Sigmoid colon (tissue), 7 donors: Measurements from ENCODE around the gene FAM114A1. TPM values are rescaled to one million over a fixed set of nuclear protein-coding genes. Genes with fewer than 3 reads are reported as not detected.

Experiments used
- DNase-seq: peaks from one replicate; pipeline ENCODE4 v3.0.0-alpha.2; 2019
- H3K27ac ChIP-seq, 4 donors: fragments of 200-600 bp; sonication (generic); one replicate each; pipeline ENCODE4 v1.5.1; 2016 to 2019; ENCODE audit warnings: mild to moderate bottlenecking in 1 of 4
- H3K27me3 ChIP-seq, 3 donors: fragments of 200-600 bp; sonication (generic); one replicate each; pipeline ENCODE4 v1.5.1; 2019; ENCODE audit warnings: mild to moderate bottlenecking in 1 of 3
- H3K36me3 ChIP-seq, 4 donors: fragments of 200-600 bp; sonication (generic); one replicate each; pipeline ENCODE4 v1.5.1; 2016 to 2019
- H3K4me1 ChIP-seq, 4 donors: fragments of 200-600 bp; sonication (generic); one replicate each; pipeline ENCODE4 v1.5.1; 2017 to 2019
- H3K4me3 ChIP-seq, 4 donors: fragments of 200-600 bp; sonication (generic); one replicate each; pipeline ENCODE4 v1.5.1; 2017 to 2019; ENCODE audit warnings: mild to moderate bottlenecking in 2 of 4, moderate library complexity in 1 of 4
- H3K9me3 ChIP-seq, 4 donors: fragments of 200-600 bp in 3 of 4; sonication (generic) in 3 of 4; one replicate each; pipeline versions ENCODE4 v1.5.1 to v1.6.1; 2013 to 2019
- EP300 ChIP-seq, 4 donors: sonication (generic); formaldehyde crosslinking; IDR thresholded peaks; one replicate each; pipeline ENCODE4 v1.6.1; 2017; ENCODE audit warnings: antibody characterized with exemption in 4 of 4
- POLR2A ChIP-seq, 2 donors: fragments of 450-650 bp; IDR thresholded peaks; one replicate each; pipeline ENCODE4 v1.6.1; 2016; ENCODE audit warnings: antibody characterized with exemption in 2 of 2, mild to moderate bottlenecking in 2 of 2, moderate library complexity in 2 of 2
- POLR2AphosphoS5 ChIP-seq, 4 donors: sonication (generic); formaldehyde crosslinking; IDR thresholded peaks; one replicate each; pipeline ENCODE4 v1.6.1; 2017; ENCODE audit warnings: antibody characterized with exemption in 4 of 4
- WGBS, 2 donors: extraction: QIAGEN DNeasy Blood & Tissue Kit; methylation state at CpG; one replicate each; pipeline ENCODE4 v1.1.7; 2013; 5-methylcytosine and 5-hydroxymethylcytosine counted together
- intact Hi-C: fragments of 100-400 bp; cut with DNase I; formaldehyde crosslinking; loops from one replicate; pipeline ENCODE4 v1.15.1; 2023
- polyA plus RNA-seq, 3 donors: library from polyadenylated mRNA; stranded (reverse); fragments of 200-250 nt; gene quantifications; one replicate each; pipeline ENCODE4 v1.2.3, GENCODE V29; 2013
- total RNA-seq, 4 donors: library from RNA; depleted of rRNA; stranded (reverse); fragments of >200 nt; gene quantifications; one replicate each; pipeline ENCODE4 v1.1.0, GENCODE V29; 2016
- TF ChIP-seq, protein P1 (sequence below), 4 experiments: fragments of 450-650 bp in 3 of 4; fragments of 200-600 bp in 1 of 4; IDR thresholded peaks; one replicate each; pipeline ENCODE4 v1.5.1; 2016 to 2019; ENCODE audit warnings: antibody characterized with exemption in 4 of 4, mild to moderate bottlenecking in 3 of 4, moderate library complexity in 2 of 4
- donor health status: healthy with polysubstance abuse.
- donor health status: Bipolar disorder and iron deficiency.
- donor health status: healthy.

FAM114A1 gene
- total and polyA plus RNA-seq, 7 donors: 24.7 to 189 (median 120) TPM

DNA sequence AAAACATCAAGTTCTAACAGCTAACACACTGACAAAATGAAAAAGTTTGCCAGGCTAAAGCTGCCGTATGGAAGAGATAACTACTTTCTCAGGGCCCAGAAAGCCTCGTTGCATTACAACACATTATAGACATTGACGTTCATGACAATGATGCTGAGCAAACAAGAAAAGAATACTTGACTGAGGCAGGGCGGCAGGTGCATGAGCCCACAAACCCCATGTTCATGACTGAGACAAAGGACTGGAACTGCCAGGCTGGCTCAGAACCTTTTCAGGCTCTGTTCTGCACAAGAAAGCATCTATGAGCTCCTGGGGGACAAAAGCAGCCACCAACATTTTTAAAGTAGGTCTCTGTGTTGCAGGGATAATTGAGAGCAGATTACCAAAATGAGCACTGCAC, 24.6 kb upstream of the FAM114A1 start:
- H3K4me3 ChIP-seq: no peak overlapping the region
- H3K27me3 ChIP-seq: no peaks in the 10 kb centered on the region
- no peaks in the 10 kb centered on the region for H3K9me3 ChIP-seq
- H3K36me3 ChIP-seq: no peaks in the 10 kb centered on the region
- intact Hi-C loops: no loop called here
- H3K4me1 ChIP-seq: no peaks in the 10 kb centered on the region
- TF ChIP-seq POLR2A (IDR thresholded peaks at IDR 0.05): no peak
- no peak for TF ChIP-seq POLR2AphosphoS5 (IDR thresholded peaks at IDR 0.05)
- TF ChIP-seq, protein P1, sequence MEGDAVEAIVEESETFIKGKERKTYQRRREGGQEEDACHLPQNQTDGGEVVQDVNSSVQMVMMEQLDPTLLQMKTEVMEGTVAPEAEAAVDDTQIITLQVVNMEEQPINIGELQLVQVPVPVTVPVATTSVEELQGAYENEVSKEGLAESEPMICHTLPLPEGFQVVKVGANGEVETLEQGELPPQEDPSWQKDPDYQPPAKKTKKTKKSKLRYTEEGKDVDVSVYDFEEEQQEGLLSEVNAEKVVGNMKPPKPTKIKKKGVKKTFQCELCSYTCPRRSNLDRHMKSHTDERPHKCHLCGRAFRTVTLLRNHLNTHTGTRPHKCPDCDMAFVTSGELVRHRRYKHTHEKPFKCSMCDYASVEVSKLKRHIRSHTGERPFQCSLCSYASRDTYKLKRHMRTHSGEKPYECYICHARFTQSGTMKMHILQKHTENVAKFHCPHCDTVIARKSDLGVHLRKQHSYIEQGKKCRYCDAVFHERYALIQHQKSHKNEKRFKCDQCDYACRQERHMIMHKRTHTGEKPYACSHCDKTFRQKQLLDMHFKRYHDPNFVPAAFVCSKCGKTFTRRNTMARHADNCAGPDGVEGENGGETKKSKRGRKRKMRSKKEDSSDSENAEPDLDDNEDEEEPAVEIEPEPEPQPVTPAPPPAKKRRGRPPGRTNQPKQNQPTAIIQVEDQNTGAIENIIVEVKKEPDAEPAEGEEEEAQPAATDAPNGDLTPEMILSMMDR (IDR thresholded peaks at IDR 0.05): no peak
- 60 to 81% methylated on average over 4 of the region's 4 CpGs for WGBS, 2 donors
- H3K27ac ChIP-seq: no peak overlapping the region
- no peak for DNase-seq

DNA sequence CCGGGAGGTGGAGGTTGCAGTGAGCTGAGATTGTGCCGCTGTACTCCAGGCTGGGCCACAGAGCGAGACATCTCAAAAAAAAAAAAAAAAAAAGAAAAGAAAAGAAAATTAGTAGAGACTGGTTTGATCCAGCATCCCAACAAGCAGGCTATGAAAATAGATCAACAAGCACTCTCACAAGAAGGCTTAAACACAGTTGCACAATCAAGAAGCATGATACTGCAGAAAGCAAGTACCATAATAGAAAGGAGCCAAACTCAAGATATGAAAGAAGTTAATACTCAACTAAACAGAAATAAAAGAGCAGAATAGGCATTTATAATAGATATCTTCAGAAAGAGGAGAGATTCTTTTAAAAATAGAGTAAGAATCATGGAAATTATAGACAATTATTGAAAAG, 21.6 kb upstream of the FAM114A1 start:
- TF ChIP-seq, protein P1 (IDR thresholded peaks at IDR 0.05): no peak
- TF ChIP-seq EP300 (IDR thresholded peaks at IDR 0.05) (no peak), POLR2A (IDR thresholded peaks at IDR 0.05) (no peak), POLR2AphosphoS5 (IDR thresholded peaks at IDR 0.05) (no peak)
- intact Hi-C loops: no loop called here
- WGBS, 2 donors: 84 to 99% methylated on average over 3 of the region's 3 CpGs

DNA sequence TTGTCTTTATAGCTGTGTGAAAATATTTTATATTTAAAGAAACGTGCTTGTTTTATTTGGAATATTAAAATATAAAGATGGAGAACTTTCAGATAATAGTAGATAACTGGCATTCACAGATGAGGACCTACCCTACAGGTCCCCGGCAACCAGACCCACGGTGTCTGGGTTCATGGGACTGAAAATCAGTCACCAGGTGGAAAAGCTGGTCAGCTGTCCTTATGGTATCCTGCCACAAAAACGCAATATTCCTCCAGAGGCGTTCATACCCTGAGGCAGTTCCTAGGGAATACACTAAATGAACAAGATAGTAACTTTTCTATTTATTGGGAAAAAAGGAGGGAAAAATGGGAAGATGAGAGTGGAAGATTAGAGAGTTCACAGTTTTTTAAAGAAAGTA, 12.1 kb upstream of the FAM114A1 start:
- Histone ChIP-seq H3K4me1 (peaks cover 0 to 15% (median 5%) of the 10 kb centered on the region in 4 donors), H3K9me3 (no peaks in the 10 kb centered on the region), H3K4me3 (peak overlapping the region in 1 of 4 donors; percentile 30), H3K36me3 (no peaks in the 10 kb centered on the region), H3K27ac (peak overlapping the region in 2 of 4 donors; percentile 53 to 68), H3K27me3 (no peaks in the 10 kb centered on the region)
- TF ChIP-seq, protein P1 (IDR thresholded peaks at IDR 0.05): no peak
- TF ChIP-seq POLR2A (IDR thresholded peaks at IDR 0.05) (no peak), POLR2AphosphoS5 (IDR thresholded peaks at IDR 0.05) (no peak)
- WGBS, 2 donors: 79 to 80% methylated on average over 5 of the region's 5 CpGs
- DNase-seq: no peak
- intact Hi-C loops: no loop called here

More for the DNA sequence above, 21.6 kb upstream of the FAM114A1 start:
- Histone ChIP-seq H3K36me3 (no peaks in the 10 kb centered on the region), H3K27ac (no peak overlapping the region), H3K4me3 (no peak overlapping the region), H3K9me3 (no peaks in the 10 kb centered on the region), H3K4me1 (no peaks in the 10 kb centered on the region), H3K27me3 (no peaks in the 10 kb centered on the region)
- DNase-seq: no peak

DNA sequence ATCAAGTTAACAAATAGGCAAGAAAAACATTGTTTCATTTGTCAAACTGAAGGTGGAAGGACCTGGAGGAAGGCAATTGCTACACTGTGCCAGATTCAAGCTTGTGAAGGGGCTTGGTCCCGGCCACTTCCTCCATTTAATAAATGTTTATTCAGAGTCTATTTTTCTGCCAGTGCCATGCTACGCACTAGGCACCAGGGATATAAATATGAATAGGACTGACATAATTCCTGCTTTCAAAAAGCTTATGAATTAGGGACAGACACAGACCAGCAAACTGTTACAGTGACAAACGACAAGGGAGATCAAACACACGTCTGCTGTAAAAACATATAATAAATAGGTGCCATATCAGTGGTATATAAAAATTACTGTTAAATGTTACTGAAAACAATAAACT, 11.6 kb upstream of the FAM114A1 start:
- H3K36me3 ChIP-seq: no peaks in the 10 kb centered on the region
- DNase-seq: no peak
- no peaks in the 10 kb centered on the region for H3K9me3 ChIP-seq
- H3K27me3 ChIP-seq: no peaks in the 10 kb centered on the region
- peak overlapping the region in 3 of 4 donors; percentile 7 to 30 (median 24) for H3K4me3 ChIP-seq
- no peak for TF ChIP-seq POLR2AphosphoS5 (IDR thresholded peaks at IDR 0.05)
- TF ChIP-seq, protein P1 (IDR thresholded peaks at IDR 0.05): no peak
- no peak for TF ChIP-seq EP300 (IDR thresholded peaks at IDR 0.05)
- no peak for TF ChIP-seq POLR2A (IDR thresholded peaks at IDR 0.05)
- peak overlapping the region; percentile 14 to 68 (median 50) for H3K27ac ChIP-seq
- peaks cover 0 to 15% (median 5%) of the 10 kb centered on the region in 4 donors for H3K4me1 ChIP-seq
- 12 to 17% methylated on average over 4 of the region's 4 CpGs for WGBS, 2 donors
- intact Hi-C loops: no loop called here
